ENCODE data around the gene MYO1B.

MYO1B gene

DNA sequence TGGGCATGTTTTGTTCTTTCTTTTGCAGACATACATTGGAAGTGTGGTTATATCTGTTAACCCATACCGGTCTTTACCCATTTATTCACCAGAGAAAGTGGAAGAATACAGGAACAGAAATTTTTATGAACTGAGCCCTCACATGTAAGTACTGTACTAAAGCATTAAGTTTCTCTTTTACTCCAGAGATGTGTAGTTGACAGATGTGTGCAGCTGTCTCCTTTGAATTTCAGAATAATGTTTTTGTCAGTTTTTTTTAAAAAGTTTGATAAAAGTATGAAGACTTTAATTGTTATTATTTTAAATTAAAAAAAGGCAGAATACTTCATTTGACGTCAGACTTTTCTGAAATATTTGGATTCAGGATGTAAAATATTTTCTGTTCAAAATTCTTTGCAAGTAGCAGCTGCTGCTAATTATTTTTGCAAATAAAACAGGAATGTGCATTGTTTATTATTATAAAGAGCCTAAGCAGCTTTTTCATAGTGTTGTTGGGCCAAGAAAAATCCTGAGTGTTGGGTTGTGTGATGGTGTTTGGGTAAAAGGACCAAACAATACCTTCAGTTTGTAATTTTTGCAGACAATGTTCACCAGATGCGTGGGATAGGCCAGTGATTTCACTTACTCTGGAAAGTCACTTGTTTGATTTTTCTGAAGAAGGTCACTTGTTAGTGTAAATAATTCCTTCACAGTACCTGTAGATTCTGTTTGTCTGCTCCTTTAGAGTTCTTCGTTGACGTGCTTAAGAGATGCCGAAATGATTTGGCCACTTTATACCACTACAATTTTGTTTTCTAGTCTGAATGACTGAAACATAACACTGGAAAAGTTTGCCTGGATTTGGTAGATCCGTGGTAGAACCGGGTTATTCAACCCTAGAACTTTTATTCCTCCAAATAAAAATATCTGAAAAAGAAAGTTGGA lies 51.1 kb downstream of the MYO1B start:
- DNase-seq (ENCODE audit: low read depth in 1 of 2, low spot score in 1 of 2): no peak

DNA sequence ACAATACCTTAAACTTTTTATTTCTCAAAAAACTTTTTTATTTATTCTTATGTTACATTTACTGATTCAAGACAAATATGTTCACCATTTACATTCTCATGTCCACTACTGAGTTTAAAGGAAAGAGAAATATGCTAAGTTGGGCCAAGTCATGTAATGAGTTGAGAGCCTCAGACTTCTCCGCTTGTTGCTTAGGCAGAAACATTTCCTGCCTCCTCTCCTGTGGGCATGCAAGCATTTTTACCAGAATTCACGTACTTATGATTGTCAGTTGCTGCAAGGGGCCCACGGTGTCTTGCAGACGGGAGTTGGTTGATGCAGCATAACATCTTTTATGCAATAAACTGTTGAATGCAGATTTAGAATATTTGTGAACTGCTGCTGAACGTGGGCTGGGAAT lies 51.8 kb downstream of the MYO1B start:
- DNase-seq (ENCODE audit: low read depth in 1 of 2, low spot score in 1 of 2): no peak

DNA sequence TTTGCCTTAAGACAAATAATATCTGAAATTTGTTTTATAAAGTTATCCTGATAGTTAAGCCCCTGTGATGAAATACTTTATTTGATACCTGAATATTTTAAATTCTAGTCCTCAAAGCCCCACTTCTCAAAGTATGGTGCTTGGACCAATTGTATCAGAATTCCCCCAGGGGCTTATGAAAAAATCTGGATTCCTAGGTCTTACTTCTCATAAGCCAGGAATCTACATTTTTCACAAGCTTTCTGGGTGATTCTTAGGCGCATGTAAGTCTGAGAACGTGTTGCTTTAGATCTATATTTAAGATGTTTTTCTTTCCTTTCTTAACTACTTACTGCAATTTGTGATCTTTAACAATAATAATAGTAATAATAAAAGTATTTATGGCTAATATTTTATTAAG lies 53.1 kb downstream of the MYO1B start:
- no peak for DNase-seq (ENCODE audit: low read depth in 1 of 2, low spot score in 1 of 2)

DNA sequence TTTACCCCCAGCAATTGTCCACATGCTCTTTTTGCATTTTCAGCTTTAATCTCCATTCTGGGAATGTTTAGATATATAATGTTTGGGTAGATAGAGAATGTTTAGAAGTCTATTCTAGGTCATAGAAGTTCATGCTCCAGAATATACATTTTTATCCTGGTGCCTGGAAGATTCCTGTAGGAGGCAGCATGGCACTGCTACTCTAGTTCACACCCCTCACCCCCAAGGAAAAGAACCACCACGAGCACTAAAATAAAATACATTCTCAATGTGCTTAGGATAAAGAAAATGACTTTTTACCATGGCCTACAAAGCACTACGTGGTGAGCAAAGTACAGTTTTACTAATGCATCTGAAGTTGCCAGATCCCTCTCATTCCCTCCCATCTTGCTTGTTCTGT lies 53.8 kb downstream of the MYO1B start:
- no peak for DNase-seq (ENCODE audit: low read depth in 1 of 2, low spot score in 1 of 2)

DNA sequence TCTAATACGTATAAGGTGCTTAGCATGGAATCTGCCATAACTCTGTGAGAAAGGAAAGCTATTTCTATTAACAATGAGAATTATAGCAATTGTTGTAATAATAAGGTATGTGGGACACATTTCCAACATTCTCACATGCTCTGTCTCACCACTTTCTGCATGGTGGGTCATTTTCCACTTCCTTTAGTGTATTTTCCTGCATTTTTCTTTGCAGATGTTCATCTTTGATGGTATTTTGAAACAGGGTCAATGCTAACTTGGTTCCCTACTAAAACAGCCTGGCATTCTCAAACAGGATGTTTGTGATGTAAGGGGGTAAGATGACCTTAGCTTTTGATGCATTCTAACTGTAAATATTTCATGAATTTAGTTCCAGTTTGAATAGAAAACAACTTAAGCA lies 54.7 kb downstream of the MYO1B start:
- no peak for DNase-seq (ENCODE audit: low read depth in 1 of 2, low spot score in 1 of 2)

DNA sequence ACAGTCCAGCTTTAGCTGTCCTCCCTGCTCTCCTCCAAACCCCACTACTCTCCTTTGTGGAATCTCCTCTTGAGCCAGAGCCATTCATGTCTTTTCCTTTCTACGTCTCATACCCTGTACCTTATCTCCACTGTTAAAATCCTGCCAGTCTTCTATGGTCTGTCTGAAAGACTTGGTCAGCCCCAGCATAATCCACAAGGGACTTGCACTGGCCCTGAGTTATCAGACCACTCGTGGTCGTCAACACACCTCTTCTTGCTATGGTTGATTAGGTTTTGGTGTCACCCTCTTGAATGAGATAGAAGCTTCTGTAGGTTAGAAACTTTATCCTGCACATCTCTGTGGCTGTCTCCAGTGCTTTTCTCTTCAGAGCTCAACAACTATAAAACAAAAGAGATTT lies 56.8 kb downstream of the MYO1B start:
- DNase-seq (ENCODE audit: low read depth in 1 of 2, low spot score in 1 of 2): no peak

DNA sequence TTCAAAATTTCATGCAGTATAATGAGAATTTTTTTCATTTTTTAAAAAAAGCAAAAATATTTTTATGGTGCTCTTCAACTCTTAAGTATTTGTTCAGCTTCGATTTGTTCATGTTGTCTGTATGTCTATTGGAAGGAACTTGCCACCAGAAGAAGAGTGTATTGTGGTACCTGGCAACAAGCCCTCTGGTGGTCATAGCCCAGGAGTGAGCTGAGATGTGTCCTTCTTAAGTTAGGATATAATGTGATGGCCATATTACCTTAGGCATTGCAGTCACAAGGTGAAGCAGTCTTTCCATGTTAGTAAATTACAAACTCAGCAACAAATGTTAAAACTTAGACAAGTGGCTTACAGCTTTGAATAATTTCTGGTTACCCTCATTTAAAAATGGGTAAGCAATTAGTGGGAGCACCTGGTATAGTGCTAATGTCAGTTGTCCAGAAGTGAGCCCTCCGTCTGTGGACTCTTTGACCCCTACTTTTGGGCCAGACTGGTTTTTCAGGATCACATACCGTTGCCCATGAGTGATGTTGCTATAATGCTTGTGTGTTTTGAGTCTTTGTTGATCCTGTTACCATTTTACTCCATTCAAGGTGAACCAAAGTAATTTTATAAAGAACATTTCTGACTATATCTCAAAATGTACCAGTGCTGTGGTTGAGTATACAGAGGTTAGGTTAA lies 57.4 kb downstream of the MYO1B start:
- no peak for DNase-seq (ENCODE audit: low read depth in 1 of 2, low spot score in 1 of 2)

DNA sequence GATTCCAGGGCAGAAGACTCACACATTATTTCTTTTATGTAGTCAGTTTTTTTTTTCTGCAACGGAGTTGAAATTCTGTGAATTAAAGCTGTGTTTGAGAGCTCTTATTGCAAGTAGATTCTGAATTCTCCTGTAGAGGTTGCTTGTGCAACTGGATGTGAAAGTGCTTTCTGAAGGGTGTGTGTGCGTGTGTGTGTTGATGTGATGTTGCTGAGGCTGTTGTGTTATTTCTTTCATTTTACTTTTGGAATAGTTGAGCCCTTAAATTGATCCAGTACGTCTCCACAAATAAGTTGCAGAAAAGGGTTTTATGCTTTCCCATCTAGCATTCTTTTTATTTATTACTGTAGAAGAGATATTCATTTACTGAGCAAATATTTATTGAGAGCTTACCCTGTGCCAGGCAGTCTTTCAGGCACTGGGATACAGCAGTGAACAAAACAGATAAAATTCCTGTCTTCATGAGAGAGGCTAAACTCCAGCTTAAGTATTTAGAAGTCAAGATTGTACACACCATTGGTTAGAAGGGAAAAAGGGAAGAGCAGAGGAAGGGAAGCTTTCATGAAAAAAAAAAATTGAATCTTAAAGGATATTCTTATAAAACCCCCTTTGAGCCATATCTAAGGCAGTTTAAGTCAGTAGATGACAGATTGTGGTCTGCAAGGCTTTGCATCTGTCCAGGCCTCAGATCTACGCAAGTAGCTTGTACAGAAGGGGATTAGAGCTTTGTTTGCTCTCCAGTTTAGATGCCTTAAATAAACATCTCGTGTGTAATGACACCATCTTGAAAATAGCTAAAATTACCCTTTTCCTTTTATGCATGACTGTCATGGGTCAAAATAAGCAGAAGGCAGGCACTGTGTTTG lies 58.2 kb downstream of the MYO1B start:
- no peak for DNase-seq (ENCODE audit: low read depth in 1 of 2, low spot score in 1 of 2)

DNA sequence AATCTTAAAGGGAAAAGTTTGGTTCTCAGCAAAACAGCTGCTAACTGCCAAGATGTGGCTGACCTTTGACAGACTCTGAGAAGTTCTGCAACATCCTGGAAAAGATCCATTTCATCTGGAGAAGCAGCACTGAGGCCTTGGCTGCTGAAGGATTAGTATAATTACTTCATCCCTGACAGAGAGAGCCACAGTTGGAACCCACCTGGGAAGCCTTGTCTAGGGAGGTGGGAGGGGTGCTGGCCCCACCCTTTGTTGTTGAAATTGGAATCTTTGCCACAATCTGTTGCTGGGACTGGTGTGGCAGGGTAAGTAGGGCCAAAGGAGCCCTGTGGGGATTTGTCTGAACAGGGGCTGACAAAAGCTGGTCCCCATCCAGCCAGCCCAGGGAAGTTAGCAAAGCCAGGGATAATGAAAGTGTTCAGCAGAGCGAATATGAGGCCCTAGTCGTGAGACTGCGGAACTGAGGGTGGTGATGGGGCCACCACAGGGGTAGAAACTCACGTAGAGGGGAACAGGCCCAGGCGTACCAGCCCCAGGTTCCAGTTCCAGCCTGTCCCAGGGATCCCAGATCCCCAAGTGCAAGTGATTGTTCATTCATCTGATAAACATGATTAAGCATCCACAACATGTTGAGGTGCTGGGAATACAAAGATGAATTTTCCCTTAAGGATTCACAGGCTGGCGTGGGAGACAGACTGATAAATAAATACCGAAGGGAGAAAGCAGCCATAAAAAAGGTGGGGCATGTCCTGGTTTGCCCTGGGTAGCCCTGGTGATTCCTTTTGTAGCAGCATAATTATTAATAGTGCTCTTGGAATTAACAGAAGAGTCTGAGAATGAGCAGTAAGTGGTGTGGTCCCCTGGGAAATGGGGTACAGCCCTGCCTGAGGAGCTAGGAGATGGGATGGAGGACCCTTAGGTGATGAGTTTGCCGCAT lies 60.0 kb downstream of the MYO1B start:
- DNase-seq (ENCODE audit: low read depth in 1 of 2, low spot score in 1 of 2): no peak

DNA sequence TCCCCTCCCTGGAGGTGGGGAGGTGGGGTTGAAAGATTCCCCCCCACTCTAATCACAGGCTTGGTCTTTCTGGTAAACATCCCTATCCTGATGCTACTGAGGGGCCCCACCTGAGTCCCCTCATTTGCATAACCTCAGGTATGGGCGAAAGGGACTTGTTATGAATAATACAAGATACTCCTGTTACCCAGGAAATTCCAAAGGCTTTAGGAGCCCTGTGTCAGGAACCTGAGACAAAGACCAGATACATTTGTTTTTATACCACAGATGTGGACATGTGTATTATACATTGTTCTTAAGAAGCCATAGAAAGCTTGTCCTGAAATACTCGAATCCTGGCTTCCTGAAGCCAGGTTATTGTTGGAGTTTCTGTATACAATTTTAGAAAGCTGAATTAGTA lies 62.8 kb downstream of the MYO1B start:
- DNase-seq (ENCODE audit: low read depth in 1 of 2, low spot score in 1 of 2): no peak

DNA sequence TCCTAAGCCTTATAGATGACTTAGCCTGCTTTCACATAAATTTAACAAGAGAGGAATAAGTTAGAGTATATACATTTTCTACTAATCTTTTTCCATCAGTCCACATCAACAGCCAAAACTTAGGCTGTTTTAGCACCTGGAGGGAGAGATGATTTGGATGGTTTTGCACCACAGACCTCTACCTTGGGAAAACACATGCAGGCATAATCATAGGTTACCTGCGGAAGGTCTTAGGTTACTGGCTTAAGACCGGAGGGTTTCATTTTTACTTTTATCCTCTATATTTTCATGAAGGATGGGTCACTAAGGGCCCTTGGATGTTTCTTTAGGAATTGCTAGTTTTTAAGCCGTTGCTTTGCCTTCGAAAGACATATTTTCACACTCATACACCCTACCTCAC lies 66.0 kb downstream of the MYO1B start:
- DNase-seq (ENCODE audit: low read depth in 1 of 2, low spot score in 1 of 2): no peak

DNA sequence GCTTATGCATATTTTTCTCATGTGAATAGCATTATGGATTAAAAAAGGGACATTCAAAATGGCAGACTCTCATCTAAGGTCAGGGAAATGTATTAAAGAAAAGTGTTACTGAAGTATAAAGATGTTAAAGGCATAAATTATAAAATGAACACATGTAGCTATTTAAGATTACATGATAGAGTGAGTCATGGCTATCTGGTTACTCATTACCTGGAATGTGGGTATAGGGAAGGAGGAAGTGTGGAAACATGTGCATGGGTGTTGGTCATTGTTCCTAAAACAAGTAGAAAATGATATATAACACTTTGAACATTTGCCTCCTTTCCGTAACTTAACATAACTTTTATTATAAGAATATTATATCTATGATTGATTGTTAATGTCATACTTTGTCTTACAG lies 66.4 kb downstream of the MYO1B start:
- no peak for DNase-seq (ENCODE audit: low read depth in 1 of 2, low spot score in 1 of 2)

DNA sequence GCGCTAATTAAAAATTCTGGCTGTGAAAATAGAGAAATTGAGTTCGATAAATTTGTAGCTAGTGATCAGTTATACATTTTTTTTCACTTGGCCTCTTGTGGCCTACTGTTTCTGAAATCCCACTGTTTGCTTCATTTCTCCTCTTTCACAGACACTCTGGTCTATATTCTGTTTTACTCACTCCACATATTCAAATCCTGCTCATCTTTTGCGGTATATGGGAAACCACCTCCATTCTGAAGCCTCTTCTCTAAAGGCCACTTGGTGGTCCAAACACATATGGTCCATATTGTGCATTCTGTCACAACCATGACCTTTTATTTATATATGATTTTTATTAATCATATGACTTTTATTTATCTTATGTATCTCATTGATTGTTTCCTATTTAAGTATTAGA lies 67.0 kb downstream of the MYO1B start:
- no peak for DNase-seq (ENCODE audit: low read depth in 1 of 2, low spot score in 1 of 2)

DNA sequence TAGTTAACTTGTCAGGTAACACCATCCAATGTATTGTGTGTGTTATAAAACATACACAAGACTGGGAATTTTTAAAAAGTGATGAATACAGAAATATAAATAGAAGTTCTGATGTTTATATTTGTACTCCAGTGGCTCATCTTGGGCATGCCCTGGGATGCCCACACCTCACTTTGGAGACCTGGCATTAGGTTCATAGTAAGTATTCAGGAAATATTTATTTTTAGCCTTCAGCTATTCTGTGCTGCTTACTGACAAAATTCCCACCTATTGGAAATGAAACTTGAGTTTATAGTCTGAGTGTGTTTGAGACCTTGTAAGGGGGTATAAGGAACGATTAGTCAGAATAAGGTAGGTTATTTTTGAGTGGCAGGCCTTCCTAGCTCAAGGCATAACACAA lies 67.5 kb downstream of the MYO1B start:
- DNase-seq (ENCODE audit: low read depth in 1 of 2, low spot score in 1 of 2): no peak

DNA sequence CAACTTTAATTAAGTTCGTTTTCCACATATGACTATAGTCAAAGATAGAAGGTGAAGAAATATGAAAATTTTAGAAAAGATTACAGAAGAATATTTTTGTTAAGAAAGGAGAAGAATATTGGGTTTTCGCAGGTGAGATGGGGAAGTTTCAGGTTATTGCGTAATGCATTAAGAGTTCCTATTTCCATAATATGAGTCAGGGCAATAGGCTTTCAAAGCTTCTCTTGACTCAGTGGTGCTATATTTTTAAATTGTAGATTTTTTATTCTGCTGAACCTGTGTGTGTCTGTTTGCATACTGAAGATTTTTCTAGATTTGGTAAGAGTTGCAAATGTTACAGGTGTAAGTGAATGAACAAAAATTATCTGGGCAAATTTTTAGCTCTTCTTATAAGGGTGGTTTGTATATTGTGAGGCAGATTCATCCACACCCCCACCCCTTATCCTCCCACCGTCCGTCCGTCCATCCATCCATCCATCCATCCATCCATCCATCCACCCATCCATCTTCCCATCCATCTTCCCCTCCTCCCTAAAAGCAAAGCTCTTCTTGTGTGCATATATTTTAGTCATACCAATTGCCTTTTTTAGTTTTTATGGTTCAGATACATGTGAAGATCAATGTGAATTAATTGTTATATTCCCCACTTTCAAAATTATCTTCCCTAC lies 69.6 kb downstream of the MYO1B start:
- DNase-seq (ENCODE audit: low read depth in 1 of 2, low spot score in 1 of 2): no peak

DNA sequence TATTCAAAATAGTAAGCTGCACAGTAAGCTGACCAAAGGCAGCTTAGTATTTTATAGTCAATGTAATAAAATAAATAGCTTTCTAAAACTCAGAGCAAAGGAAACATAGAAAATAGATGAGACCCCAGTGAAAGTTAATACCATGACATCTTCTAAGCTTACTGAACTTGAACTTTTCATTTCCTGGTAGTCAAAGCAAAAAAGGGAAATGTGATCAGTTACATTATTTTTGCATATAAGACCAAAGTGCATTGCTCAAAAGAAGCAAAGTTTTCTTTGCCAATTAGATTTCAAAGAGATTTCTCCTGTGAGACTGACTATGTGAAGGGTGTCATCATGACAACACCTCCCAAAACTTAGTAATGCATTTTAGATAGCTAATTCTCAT lies 70.2 kb downstream of the MYO1B start:
- no peak for DNase-seq (ENCODE audit: low read depth in 1 of 2, low spot score in 1 of 2)

DNA sequence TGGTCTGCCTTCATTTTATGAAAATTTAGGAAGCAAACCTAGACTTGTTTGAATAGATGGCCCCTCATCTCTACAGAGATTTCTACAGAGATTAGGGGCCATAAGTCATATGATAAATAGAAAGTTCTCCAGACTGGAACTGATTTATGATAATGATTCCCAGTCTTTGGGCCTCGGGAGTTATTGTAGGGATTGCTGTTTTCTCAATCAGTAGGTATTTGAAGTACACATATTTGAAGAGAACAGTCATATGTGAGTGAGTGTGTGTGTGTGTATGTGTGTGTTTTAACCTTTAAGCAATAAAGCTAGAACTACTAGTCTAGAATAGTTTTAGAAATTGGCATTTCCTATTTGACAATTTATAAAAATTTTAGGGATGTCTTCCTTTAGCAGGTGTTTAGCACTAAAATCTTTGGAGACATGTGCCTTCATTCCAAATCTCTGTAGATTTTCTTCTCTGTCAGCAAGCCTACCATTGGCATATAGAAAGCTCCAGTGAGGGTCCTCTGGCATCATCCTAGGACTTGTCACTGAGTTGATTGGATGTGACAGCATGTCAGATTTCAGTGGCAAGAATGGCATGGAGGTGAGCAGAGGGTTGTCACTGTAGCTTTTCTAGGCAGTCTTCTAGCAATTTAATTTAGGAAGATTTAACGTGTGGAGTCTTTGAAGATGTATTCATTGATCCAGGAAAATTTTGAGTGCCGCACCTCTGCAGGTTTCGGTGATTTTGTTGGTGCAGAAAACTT lies 71.2 kb downstream of the MYO1B start:
- no peak for DNase-seq (ENCODE audit: low read depth in 1 of 2, low spot score in 1 of 2)

DNA sequence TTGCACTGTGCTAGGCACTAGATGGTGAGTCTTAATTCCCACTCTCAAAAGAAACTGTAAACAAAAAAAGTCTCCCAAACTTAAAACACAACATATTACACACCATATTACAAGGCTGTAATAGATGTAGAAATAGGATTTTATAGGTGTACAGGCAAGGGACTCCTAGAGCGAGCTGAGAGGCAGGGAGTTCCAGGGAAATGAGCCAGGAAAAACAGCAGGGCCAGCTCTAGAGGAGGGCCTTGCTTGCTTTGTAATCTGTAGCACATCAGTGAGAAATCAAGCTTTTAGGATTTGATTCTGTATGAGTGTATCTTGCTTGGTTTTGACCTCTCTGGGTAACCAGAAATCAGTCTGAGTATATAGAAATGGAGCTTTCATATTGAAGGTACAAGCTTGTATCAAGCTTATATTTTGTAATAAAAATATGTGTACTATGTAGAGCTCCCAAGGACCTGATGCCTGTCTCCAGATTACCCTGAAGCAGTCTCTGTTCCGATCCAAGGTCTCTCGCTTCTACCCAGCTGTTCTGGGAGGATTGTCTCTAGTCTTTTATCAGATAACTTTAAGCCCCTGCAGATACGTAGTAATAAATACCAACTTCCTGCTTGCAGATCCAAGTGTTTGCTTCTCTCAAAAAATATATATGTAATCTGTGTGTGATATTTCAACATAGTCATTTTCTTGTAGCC lies 73.0 kb downstream of the MYO1B start:
- DNase-seq (ENCODE audit: low read depth in 1 of 2, low spot score in 1 of 2): no peak

DNA sequence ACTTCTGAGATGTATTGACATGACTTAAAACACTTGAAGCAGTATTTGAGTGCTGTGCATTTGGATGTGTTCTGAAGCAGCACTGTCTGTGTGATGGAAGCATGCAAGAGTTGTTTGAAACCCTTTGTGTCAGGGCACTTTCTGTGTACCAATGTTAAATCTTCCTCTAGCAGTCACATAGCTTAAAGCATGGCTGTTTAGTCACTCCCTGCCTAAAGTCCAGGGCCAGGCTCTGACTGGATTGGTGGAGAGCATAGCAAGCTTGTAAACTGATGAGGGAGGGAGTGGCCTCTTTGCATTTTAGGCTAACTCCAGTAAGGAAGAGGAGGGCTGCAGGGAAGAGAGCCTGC lies 73.5 kb downstream of the MYO1B start:
- DNase-seq (ENCODE audit: low read depth in 1 of 2, low spot score in 1 of 2): no peak
